ENCODE data around the gene MUC3A. TPM values are rescaled to one million over a fixed set of nuclear protein-coding genes. Genes with fewer than 3 reads are reported as not detected.

The MUC3A gene, protein sequence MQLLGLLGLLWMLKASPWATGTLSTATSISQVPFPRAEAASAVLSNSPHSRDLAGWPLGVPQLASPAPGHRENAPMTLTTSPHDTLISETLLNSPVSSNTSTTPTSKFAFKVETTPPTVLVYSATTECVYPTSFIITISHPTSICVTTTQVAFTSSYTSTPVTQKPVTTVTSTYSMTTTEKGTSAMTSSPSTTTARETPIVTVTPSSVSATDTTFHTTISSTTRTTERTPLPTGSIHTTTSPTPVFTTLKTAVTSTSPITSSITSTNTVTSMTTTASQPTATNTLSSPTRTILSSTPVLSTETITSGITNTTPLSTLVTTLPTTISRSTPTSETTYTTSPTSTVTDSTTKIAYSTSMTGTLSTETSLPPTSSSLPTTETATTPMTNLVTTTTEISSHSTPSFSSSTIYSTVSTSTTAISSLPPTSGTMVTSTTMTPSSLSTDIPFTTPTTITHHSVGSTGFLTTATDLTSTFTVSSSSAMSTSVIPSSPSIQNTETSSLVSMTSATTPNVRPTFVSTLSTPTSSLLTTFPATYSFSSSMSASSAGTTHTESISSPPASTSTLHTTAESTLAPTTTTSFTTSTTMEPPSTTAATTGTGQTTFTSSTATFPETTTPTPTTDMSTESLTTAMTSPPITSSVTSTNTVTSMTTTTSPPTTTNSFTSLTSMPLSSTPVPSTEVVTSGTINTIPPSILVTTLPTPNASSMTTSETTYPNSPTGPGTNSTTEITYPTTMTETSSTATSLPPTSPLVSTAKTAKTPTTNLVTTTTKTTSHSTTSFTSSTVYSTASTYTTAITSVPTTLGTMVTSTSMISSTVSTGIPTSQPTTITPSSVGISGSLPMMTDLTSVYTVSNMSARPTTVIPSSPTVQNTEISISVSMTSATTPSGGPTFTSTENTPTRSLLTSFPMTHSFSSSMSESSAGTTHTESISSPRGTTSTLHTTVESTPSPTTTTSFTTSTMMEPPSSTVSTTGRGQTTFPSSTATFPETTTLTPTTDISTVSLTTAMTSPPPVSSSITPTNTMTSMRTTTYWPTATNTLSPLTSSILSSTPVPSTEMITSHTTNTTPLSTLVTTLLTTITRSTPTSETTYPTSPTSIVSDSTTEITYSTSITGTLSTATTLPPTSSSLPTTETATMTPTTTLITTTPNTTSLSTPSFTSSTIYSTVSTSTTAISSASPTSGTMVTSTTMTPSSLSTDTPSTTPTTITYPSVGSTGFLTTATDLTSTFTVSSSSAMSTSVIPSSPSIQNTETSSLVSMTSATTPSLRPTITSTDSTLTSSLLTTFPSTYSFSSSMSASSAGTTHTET (N-terminal part only)
- total RNA-seq = under 0.01 TPM in 1 of 2 replicates, not detected in the other

DNA sequence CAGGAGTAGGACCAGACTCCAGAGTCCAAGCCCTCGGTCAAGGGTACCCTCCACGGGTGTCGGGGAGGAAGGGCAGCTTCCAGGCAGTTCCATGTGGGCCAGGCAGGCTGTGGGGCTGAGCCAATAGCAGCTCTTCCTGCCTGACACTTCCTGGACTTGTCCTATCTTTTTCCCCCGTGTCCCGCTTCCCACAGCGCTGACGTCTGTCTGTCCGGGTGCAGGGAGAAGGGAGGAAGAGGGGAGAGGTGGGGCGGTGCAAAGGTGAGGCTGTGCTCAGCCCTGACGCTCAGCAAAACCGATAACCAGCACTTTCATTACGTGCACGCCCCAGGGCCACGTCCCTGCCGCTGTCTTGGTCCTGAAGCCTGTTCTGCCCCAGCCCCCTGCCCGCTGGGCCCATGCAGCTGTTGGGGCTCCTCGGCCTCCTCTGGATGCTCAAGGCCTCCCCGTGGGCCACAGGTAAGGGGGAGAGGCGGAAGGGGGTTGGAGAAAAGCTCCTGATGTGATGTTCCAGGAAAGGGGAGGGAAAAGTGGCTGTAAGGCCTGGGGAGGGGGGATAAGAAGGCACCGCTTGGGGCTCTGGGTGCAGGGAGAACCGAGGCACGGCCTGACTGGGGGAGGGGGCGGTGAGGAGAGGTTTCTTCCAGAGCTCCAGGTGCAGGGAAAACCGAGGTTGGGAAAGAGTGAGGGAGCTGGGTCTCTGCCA is at the start of gene MUC3A:
Gene MUC3A (plus strand): TSS at position 308 of the 706 bp plus-strand sequence. CDS start 91 bp downstream, at position 399.

DNA sequence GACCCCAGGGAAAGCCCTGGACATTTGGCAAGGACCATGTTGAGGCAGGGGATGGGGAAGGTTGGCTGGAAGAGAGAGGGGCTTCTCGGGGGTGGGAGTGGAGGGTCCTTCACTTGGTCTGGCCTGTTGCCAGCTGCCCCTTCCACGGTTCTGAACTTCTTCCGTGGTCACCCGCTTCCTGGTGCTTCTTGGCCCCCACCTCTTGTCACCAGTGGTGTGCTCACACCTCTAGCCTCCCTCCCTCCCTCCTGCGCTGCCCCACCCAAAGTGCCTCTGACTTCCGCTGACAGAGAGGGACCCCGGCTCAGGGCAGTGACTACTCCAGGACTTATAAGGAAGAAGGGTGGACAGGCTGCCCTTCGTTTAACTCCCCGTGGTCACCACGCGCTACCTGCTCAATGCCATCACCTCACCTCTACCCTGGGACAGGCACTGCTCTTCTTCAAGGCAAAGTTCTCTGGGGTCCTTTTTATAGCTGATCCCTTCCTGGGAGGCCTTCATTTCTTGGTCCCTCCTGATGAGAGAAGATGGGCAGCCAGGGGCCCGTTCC is 19.8 kb downstream of the MUC3A start, which contains the start of gene MUC12:
Gene MUC12 (plus strand): TSS at position 500 of the 550 bp plus-strand sequence. CDS start 58 bp downstream, outside the sequence.

Other genes starting within 250 kb of the MUC3A start
- 26.2 and 31.2 TPM in 2 replicates for gene POP7, start 243.4 kb upstream of the MUC3A start, total RNA-seq
- gene EPO, start 229.1 kb upstream of the MUC3A start, total RNA-seq = not detected in 2 replicates
- gene ZAN, start 215.9 kb upstream of the MUC3A start, total RNA-seq = not detected in 2 replicates
- gene EPHB4, start 122.0 kb upstream of the MUC3A start, total RNA-seq = 41.0 and 95.5 TPM in 2 replicates
- gene SLC12A9, start 96.8 kb upstream of the MUC3A start, total RNA-seq = 9.4 and 14.5 TPM in 2 replicates
- gene TRIP6, start 82.1 kb upstream of the MUC3A start, total RNA-seq = 73.1 and 81.6 TPM in 2 replicates
- 35.1 and 40.8 TPM in 2 replicates for gene SRRT, start 74.4 kb upstream of the MUC3A start, total RNA-seq
- gene UFSP1, start 59.8 kb upstream of the MUC3A start, total RNA-seq = 2.7 and 5.4 TPM in 2 replicates
- gene ACHE, start 53.6 kb upstream of the MUC3A start, total RNA-seq = under 0.01 and 0.17 TPM in 2 replicates
- 0.32 and 0.34 TPM in 2 replicates for gene MUC12, start 20.0 kb downstream of the MUC3A start, total RNA-seq
- gene MUC17, start 70.5 kb downstream of the MUC3A start, total RNA-seq = not detected in 2 replicates
- 23.2 and 36.1 TPM in 2 replicates for gene TRIM56, start 135.9 kb downstream of the MUC3A start, total RNA-seq
- gene SERPINE1, start 177.6 kb downstream of the MUC3A start, total RNA-seq = 26.5 and 37.9 TPM in 2 replicates
- 168 and 194 TPM in 2 replicates for gene AP1S1, start 204.9 kb downstream of the MUC3A start, total RNA-seq
- 0.32 TPM in 1 of 2 replicates, not detected in the other for gene VGF, start 216.0 kb downstream of the MUC3A start, total RNA-seq
- not detected in 2 replicates for gene NAT16, start 230.8 kb downstream of the MUC3A start, total RNA-seq

Measured in bronchial smooth muscle cell (primary cell).